HUES6 (cell line): ENCODE results near the gene ROR2.

ENCODE experiments used
- H3K27ac ChIP-seq: 2 replicates; pipeline ENCODE4 v1.7.0; 2013; ENCODE audit warnings: low read depth, mild to moderate bottlenecking, low read length, inconsistent platforms
- H3K27me3 ChIP-seq: 2 replicates; pipeline ENCODE4 v1.6.1; 2013; ENCODE audit warnings: low read length; ENCODE audit not compliant: control insufficient read depth, insufficient read depth
- H3K36me3 ChIP-seq: 2 replicates; pipeline ENCODE4 v1.6.1; 2013; ENCODE audit warnings: low read length; ENCODE audit not compliant: control insufficient read depth, insufficient read depth
- H3K4me1 ChIP-seq: 2 replicates; pipeline ENCODE4 v1.6.1; 2013; ENCODE audit warnings: low read length; ENCODE audit not compliant: control insufficient read depth, insufficient read depth
- H3K4me3 ChIP-seq: 2 replicates; pipeline ENCODE4 v1.5.1; 2013; ENCODE audit warnings: low read depth, low read length
- H3K9ac ChIP-seq: one replicate; pipeline ENCODE4 v1.6.1; 2013; ENCODE audit warnings: mild to moderate bottlenecking, low read length
- H3K9me3 ChIP-seq: 2 replicates; pipeline ENCODE4 v1.6.1; 2013; ENCODE audit warnings: low read depth, low read length; ENCODE audit not compliant: control insufficient read depth, insufficient read depth

ROR2 gene

DNA sequence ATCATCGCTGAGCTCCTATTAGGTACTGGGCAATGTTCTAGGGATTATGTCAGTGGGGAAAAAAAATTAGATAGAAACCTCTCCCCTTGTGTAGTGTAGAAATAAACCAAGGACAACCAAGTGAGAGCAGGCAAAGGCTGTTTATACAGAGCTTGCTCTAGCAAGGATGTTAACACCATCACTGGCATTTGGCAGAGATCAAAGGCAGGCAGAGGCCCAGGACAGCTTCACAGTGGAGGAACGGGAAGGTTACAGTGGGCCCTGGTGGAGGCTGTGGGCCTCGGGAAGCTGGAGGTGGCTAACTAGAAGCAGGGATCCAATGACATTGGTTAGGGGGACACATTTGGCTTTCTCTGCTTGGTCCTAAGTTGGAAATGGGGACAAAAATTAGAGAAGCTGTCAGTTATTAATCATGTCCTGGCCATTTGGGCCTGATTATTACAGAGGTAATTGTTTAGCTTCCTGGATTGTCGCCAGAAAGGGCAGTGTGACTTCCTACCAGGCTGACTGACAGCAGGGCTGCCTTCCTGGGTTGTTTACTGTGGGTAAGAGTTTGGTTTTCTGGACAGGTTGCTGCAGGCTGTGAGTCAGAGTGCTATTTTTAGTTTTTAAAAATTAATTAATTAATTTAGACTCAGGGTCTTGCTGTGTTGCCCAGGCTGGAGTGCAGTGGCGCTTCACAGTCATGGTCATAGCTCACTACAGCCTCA is 259.3 kb downstream of the ROR2 start:
- no peaks in the 10 kb centered on the region for H3K27me3 ChIP-seq
- H3K36me3 ChIP-seq = no peaks in the 10 kb centered on the region
- H3K4me1 ChIP-seq = peaks cover 17% of the 10 kb centered on the region
- H3K4me3 ChIP-seq = no peak overlapping the region
- H3K9ac ChIP-seq = no peak overlapping the region
- no peaks in the 10 kb centered on the region for H3K9me3 ChIP-seq
- no peak overlapping the region for H3K27ac ChIP-seq

DNA sequence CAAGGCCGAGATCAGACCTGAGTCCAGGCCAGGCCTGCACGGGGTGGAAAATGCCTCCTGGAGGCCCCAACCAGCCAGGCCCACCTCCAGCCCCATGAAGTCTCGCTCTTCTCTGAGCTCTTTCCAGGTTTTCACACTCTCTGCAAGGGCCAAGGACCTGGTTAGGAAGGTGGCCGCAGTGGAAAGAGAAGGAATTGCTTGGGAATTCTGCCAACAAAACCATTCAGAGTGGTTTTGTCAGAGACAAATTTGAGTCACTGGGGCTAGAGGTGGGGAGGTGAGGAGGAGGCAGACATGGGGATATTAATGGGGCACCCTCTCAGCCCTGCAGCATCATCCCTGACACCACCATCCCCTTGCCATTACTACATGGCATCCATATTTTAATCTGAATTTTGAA is 261.0 kb downstream of the ROR2 start:
- Histone ChIP-seq H3K9me3 (no peaks in the 10 kb centered on the region), H3K4me3 (no peak overlapping the region), H3K9ac (no peak overlapping the region), H3K4me1 (peaks cover 14% of the 10 kb centered on the region), H3K27me3 (no peaks in the 10 kb centered on the region), H3K27ac (no peak overlapping the region), H3K36me3 (no peaks in the 10 kb centered on the region)

GRCh38 chr9:91683269-91683668 is 266.8 kb downstream of the ROR2 start:
- Histone ChIP-seq H3K4me3 (no peak overlapping the region), H3K36me3 (no peaks in the 10 kb centered on the region), H3K9ac (no peak overlapping the region), H3K27me3 (no peaks in the 10 kb centered on the region), H3K9me3 (no peaks in the 10 kb centered on the region), H3K27ac (no peak overlapping the region), H3K4me1 (no peaks in the 10 kb centered on the region)

DNA sequence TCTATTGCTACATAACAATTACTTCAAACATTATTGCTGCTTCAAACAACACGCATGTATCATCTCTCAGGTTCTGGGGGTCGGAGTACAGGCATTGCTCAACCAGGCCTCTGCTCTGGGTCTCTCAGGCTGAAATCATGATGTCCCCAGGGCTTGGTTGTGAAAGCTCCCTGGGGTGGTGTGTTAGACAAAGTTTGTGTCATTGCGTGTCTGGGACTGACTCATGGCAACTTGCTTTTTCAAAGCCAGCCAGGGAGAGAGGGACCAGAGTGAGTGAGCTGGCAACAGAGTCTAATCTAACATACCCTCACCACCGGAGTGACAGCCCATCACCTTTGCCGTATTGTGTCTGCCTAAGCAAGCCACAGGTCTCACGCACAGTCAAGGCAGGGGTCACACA is 267.2 kb downstream of the ROR2 start:
- no peak overlapping the region for H3K9ac ChIP-seq
- no peak overlapping the region for H3K4me3 ChIP-seq
- H3K36me3 ChIP-seq = no peaks in the 10 kb centered on the region
- H3K4me1 ChIP-seq = no peaks in the 10 kb centered on the region; the same call in 1 of the 2 replicates
- H3K9me3 ChIP-seq = no peaks in the 10 kb centered on the region
- no peaks in the 10 kb centered on the region for H3K27me3 ChIP-seq
- no peak overlapping the region for H3K27ac ChIP-seq

DNA sequence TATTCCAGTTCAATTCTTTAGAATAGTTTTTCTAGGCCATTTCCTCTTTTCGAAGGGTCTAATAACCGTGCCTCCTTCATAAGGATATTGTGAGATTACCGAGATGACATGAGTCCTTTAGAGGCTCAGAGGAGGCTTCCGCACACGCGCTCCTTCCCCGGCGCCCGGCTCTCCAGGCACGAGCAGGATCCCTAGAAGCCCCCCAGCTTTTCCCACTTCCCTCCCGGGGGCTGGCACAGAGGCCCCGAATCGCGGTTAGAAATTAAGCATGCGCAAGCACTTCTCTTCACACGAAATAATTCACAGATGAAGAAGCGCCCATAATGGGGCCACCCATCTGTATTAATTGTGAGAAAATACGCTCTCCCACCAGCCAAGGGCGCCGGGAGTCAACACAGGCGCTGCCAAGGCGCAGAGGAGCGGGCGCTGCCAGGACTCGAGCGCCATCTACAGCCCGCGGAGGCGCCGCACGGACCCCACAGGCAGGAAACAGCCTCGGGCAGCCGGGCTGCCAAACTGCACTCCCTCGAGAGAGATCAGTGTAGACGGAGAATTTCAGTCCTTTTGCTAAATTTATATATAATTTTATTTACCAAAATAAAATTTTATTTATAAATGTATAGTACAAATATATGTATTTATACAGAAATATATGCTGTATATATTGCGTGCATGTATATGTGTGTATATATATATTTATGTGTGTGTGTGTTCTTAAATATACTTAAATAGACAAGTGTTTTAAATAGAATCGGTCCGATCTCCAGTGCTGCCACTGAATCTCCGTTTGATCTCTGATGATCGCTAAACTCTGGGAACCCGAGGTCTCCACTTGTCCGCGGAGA is 268.3 kb downstream of the ROR2 start:
- Histone ChIP-seq H3K27me3 (no peaks in the 10 kb centered on the region), H3K4me1 (no peaks in the 10 kb centered on the region; the same call in 1 of the 2 replicates), H3K9me3 (no peaks in the 10 kb centered on the region), H3K27ac (no peak overlapping the region), H3K4me3 (no peak overlapping the region), H3K36me3 (no peaks in the 10 kb centered on the region), H3K9ac (no peak overlapping the region)

- Histone ChIP-seq H3K27ac (no peak overlapping the region), H3K36me3 (no peaks in the 10 kb centered on the region), H3K4me1 (no peaks in the 10 kb centered on the region; the same call in 1 of the 2 replicates), H3K9ac (no peak overlapping the region), H3K27me3 (no peaks in the 10 kb centered on the region), H3K9me3 (no peaks in the 10 kb centered on the region), H3K4me3 (no peak overlapping the region)
These were observed 269.0 kb downstream of the ROR2 start for GRCh38 chr9:91680998-91681397.

- H3K4me1 ChIP-seq = no peaks in the 10 kb centered on the region; the same call in 1 of the 2 replicates
- H3K27ac ChIP-seq = no peak overlapping the region
- no peaks in the 10 kb centered on the region for H3K36me3 ChIP-seq
- no peak overlapping the region for H3K4me3 ChIP-seq
- H3K27me3 ChIP-seq = no peaks in the 10 kb centered on the region
- H3K9me3 ChIP-seq = no peaks in the 10 kb centered on the region
- no peak overlapping the region for H3K9ac ChIP-seq
These were observed 269.9 kb downstream of the ROR2 start for GRCh38 chr9:91680106-91680505.

GRCh38 chr9:91678807-91679580 is 271.0 kb downstream of the ROR2 start:
- H3K9me3 ChIP-seq = no peaks in the 10 kb centered on the region
- H3K9ac ChIP-seq = no peak overlapping the region
- no peak overlapping the region for H3K27ac ChIP-seq
- no peak overlapping the region for H3K4me3 ChIP-seq
- H3K36me3 ChIP-seq = no peaks in the 10 kb centered on the region
- no peaks in the 10 kb centered on the region; the same call in 1 of the 2 replicates for H3K4me1 ChIP-seq
- no peaks in the 10 kb centered on the region for H3K27me3 ChIP-seq

GRCh38 chr9:91677822-91678436 is 272.1 kb downstream of the ROR2 start:
- H3K4me1 ChIP-seq = no peaks in the 10 kb centered on the region; the same call in 1 of the 2 replicates
- H3K27me3 ChIP-seq = no peaks in the 10 kb centered on the region
- no peaks in the 10 kb centered on the region for H3K36me3 ChIP-seq
- no peak overlapping the region for H3K4me3 ChIP-seq
- no peak overlapping the region for H3K9ac ChIP-seq
- no peaks in the 10 kb centered on the region for H3K9me3 ChIP-seq
- no peak overlapping the region for H3K27ac ChIP-seq

DNA sequence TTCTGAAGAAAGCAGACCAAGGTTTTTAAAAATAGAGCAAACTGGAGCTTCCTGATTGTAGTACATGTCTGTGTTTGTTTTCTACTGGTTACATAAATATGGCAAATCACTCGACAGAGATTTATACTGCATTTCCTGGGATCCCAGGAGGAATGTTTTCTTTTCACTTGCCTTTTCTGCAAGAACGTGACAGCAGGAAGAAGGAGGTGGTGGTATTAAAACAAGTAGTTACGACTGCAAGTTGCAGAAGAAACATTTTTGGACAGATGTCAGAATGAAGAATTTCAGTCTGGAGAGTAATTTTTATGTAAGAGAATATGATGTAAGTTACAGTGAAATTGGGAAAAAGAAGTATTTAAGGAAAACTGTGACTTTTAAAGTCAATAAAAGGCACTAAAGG is 272.7 kb downstream of the ROR2 start:
- Histone ChIP-seq H3K27ac (no peak overlapping the region), H3K4me3 (no peak overlapping the region), H3K27me3 (no peaks in the 10 kb centered on the region), H3K9ac (no peak overlapping the region), H3K4me1 (no peaks in the 10 kb centered on the region; the same call in 1 of the 2 replicates), H3K9me3 (no peaks in the 10 kb centered on the region), H3K36me3 (no peaks in the 10 kb centered on the region)
